AG09309 (cell line): ENCODE measurements around the gene NOL4L.
A peak's percentile ranks its signal among the peaks of the same experiment; 100 is the strongest.

Experiments used
- DNase-seq: peaks from one replicate; pipeline ENCODE4 v3.0.0-alpha.2; 2010; ENCODE audit warnings: low read depth
- H3K4me3 ChIP-seq: 2 replicates; pipeline ENCODE4 v1.5.1; 2011; ENCODE audit warnings: mild to moderate bottlenecking, low read depth, low read length, moderate library complexity; ENCODE audit not compliant: control insufficient read depth
- CTCF ChIP-seq: IDR thresholded peaks from 2 replicates; pipeline ENCODE4 v1.5.1; 2011; ENCODE audit warnings: mild to moderate bottlenecking, low read depth, low read length, inconsistent platforms; ENCODE audit not compliant: insufficient read depth, control insufficient read depth; ENCODE audit errors: missing control alignments

The NOL4L gene

GRCh38 chr20:32535953-32536823 is 48.9 kb downstream of the NOL4L start:
- H3K4me3 ChIP-seq, result peak overlapping the region; percentile 29
- TF ChIP-seq CTCF, result no peak
- no peak for DNase-seq

DNA sequence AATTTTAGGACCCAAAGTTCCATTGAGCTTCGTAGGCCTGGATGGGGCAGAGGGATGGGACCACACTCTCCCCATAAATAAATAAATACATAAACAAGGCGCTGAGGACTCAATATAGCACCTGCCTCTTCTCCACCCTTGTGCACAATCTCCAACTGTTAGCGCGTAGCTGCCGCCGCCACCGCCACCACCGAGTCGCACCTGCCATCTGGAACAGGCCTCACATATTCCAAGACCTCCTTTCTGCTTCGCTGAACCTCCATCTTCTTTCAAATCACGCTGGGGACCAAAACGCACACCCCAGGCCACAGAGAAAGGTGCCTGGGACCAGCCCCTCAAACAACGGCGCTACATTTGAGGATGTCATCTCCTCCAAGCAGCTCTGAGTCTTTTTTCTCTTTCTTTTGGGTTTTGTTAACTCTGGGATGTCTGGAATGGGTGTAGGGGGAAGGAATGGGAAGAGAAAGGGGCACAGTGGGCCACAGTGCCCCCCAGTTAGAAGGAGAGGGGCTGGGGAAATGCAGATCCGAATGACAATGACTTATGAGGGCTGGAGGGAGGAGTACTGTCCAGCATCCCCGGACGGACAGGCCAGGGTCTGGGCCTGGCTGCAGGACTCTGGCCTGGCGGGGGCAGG is 49.7 kb downstream of the NOL4L start:
- TF ChIP-seq CTCF, result no peak
- no peak overlapping the region for H3K4me3 ChIP-seq
- no peak for DNase-seq

DNA sequence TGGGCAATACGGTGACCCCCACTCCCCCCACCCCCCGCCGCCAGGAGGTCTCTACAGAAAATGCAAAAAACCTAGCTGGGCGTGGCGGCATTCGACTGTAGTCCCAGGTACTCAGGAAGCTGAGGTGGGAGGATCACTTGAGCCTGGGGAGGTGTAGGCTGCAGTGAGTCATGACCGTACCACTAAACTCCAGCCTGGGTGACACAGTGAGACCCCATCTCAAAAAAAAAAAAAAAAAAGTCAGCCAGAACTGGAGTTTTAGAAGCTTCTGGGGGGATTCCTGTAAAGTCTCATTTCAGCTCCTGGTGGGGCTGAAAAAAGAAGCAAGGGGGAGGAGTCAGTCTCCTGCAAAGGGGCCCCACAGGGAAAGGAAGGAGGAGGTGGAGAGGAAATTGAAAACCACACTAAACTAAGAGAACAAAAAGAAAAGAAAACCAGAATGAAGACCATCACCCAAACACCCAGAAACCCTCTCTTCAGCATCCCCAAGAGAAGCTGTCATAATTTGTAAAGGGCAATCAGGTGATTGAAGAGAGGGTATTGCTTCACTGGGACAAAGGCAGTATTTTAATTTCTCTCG is 50.4 kb downstream of the NOL4L start:
- TF ChIP-seq CTCF, result no peak
- H3K4me3 ChIP-seq, result no peak overlapping the region
- no peak for DNase-seq

- TF ChIP-seq CTCF, result no peak
- H3K4me3 ChIP-seq, result no peak overlapping the region
- no peak for DNase-seq
These were observed 51.4 kb downstream of the NOL4L start for GRCh38 chr20:32533732-32534131.

GRCh38 chr20:32532246-32532645 is 52.9 kb downstream of the NOL4L start:
- no peak for TF ChIP-seq CTCF

DNA sequence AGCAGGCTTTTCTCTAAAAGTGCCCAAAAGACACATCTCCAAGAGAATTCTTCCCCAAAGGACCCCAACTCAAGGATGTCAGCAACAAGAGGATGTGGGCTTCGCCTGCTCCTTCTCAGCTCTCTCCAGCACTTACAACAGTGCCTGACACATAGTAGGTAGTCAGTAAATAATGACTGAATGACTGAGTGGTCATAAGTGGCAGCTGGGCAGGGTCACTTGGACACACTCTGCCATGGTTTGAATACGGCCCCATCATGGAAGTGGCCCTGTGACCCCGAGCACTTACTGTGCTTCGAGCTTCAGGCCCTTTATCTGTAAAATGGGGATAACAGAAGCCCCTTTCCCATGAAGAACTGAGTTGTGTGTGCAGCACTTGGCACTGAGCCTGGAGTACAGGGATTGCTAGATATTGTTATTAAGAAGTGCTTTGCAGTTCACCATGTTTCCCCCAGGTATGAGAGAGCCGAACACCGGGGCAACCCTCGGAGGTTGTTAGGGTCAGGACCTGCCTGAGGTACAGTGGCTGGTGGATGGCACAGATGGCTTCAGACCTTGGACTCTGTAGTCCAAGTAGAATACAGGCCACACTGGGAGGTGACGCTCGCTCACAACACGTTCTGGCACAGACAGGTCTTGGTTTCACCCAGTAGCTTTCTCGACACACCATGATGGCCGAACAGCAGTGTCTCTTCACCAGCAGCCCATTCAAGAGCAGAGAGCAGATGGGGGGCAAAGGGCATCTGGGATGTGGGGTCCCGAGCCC is 56.0 kb downstream of the NOL4L start:
- no peak overlapping the region for H3K4me3 ChIP-seq
- no peak for TF ChIP-seq CTCF
- DNase-seq, result no peak

More at GRCh38 chr20:32532246-32532645, 52.9 kb downstream of the NOL4L start:
- H3K4me3 ChIP-seq, result no peak overlapping the region
- DNase-seq, result no peak
